ENCODE data around the gene LAMA2. TPM values are rescaled to one million over a fixed set of nuclear protein-coding genes. Genes with fewer than 3 reads are reported as not detected.

Gene LAMA2
- total RNA-seq, 2 donors from 2014 or later: 111 to 217 TPM

GRCh38 chr6:128997880-128998279 lies 114.9 kb downstream of the LAMA2 start:
- H3K4me1 ChIP-seq (ENCODE audit: control insufficient read depth in 1 of 2, low read depth in 2 of 2): no peaks in the 10 kb centered on the region

DNA sequence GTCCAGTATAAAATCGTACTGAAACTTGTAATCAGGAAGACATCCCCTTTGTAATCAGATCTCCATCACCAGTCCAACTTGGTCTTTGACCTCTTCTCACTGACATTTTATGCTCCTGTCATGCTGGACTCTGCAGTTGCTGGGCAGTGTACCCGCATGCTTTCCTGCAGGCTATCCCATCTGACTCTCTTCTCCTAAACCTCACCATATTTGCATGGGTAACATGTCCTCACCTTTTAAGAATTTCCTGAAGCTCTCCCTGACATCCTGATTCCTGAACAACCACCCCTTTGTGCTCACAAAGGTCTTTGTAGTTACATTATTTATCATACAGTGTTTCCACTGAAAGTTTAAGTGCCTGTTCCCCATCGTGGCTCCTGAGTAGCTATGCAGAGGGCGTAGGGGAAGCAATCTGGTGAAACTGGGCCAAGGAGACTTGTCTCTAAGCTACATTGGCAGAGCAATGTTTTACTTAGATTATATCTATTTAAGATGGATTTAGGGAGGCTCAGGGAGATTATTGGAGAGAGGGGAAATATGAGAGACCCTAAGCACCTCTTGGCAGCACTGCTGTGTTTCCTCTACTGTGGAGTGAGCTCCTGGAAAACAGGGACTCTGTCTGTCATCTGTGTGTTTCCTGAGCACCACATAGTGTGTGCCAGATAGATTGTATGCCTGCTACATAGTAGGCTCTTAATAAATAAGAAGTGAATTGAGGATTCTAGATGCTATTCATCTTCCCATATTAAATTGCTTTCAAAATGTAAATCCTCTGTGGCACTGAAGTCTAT lies 124.0 kb downstream of the LAMA2 start:
- Histone ChIP-seq H3K36me3 (no peaks in the 10 kb centered on the region), H3K4me1 (ENCODE audit: control insufficient read depth in 1 of 2, low read depth in 2 of 2) (peaks cover 0 to 30% of the 10 kb centered on the region in 2 donors), H3K4me3 (no peak overlapping the region), H3K9me3 (no peaks in the 10 kb centered on the region), H3K27ac (no peak overlapping the region), H3K27me3 (replicated peaks; ENCODE audit: insufficient read depth) (no peaks in the 10 kb centered on the region)
- no peak for ATAC-seq (ENCODE audit: insufficient number of reproducible peaks, low FRiP score, low read depth)
- no peak for TF ChIP-seq CTCF (IDR thresholded peaks at IDR 0.05)
- DNase-seq (ENCODE audit: low spot score): no peak

More at GRCh38 chr6:128997880-128998279, 114.9 kb downstream of the LAMA2 start:
- TF ChIP-seq CTCF (IDR thresholded peaks at IDR 0.05): no peak
- Histone ChIP-seq H3K36me3 (no peaks in the 10 kb centered on the region), H3K27me3 (replicated peaks; ENCODE audit: insufficient read depth) (no peaks in the 10 kb centered on the region), H3K4me3 (no peak overlapping the region), H3K9me3 (no peaks in the 10 kb centered on the region), H3K27ac (no peak overlapping the region)
- ATAC-seq (ENCODE audit: insufficient number of reproducible peaks, low FRiP score, low read depth) (no peak), DNase-seq (ENCODE audit: low spot score) (no peak)

DNA sequence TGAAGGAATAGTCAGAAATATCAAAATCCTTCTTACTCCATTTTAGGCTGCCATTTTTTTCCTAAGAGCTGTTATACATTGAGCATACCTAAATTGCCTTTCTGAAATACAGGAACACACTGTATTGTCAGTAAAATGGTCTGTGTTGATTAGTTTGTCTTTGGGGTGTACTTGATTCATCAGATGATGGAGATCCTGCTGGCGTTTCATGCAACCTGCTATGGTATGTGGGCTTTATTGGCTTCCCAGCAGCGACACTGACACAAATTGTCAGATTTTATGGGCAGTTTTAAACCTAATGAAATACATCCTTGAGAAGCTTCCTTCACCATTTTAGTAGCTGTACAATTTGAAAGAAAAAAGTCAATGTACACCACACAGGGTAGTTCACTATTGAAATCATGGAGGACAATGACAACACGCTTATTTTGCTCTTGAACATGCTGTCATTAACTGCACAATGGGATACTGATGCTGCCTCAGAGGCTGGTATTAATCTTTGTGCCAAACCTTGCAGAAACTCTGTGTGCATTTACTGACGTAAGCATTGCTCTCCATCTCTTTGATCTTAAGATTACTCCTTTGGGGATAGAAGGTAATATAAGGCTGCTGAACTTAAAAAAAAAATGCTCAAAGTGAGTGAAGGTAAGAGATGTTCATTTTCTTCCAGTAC lies 124.9 kb downstream of the LAMA2 start:
- DNase-seq (ENCODE audit: low spot score) (no peak), ATAC-seq (ENCODE audit: insufficient number of reproducible peaks, low FRiP score, low read depth) (no peak)
- Histone ChIP-seq H3K9me3 (no peaks in the 10 kb centered on the region), H3K4me1 (ENCODE audit: control insufficient read depth in 1 of 2, low read depth in 2 of 2) (peaks cover 0 to 30% of the 10 kb centered on the region in 2 donors), H3K36me3 (no peaks in the 10 kb centered on the region), H3K27ac (no peak overlapping the region), H3K4me3 (no peak overlapping the region), H3K27me3 (replicated peaks; ENCODE audit: insufficient read depth) (no peaks in the 10 kb centered on the region)
- TF ChIP-seq CTCF (IDR thresholded peaks at IDR 0.05): no peak

GRCh38 chr6:129008591-129008990 lies 125.7 kb downstream of the LAMA2 start:
- Histone ChIP-seq H3K27ac (no peak overlapping the region), H3K4me3 (no peak overlapping the region), H3K36me3 (no peaks in the 10 kb centered on the region), H3K4me1 (ENCODE audit: control insufficient read depth in 1 of 2, low read depth in 2 of 2) (peaks cover 0 to 30% of the 10 kb centered on the region in 2 donors), H3K27me3 (replicated peaks; ENCODE audit: insufficient read depth) (no peaks in the 10 kb centered on the region), H3K9me3 (no peaks in the 10 kb centered on the region)
- DNase-seq (ENCODE audit: low spot score): no peak
- no peak for TF ChIP-seq CTCF (IDR thresholded peaks at IDR 0.05)
- ATAC-seq (ENCODE audit: insufficient number of reproducible peaks, low FRiP score, low read depth): no peak

GRCh38 chr6:129009851-129010250 lies 126.9 kb downstream of the LAMA2 start:
- no peaks in the 10 kb centered on the region for H3K36me3 ChIP-seq
- H3K4me1 ChIP-seq (ENCODE audit: control insufficient read depth in 1 of 2, low read depth in 2 of 2): peaks cover 0 to 30% of the 10 kb centered on the region in 2 donors
- H3K27ac ChIP-seq: no peak overlapping the region
- no peaks in the 10 kb centered on the region for H3K9me3 ChIP-seq
- ATAC-seq (ENCODE audit: insufficient number of reproducible peaks, low FRiP score, low read depth): no peak
- H3K4me3 ChIP-seq: no peak overlapping the region
- DNase-seq (ENCODE audit: low spot score): no peak
- no peaks in the 10 kb centered on the region for H3K27me3 ChIP-seq (replicated peaks; ENCODE audit: insufficient read depth)
- TF ChIP-seq CTCF (IDR thresholded peaks at IDR 0.05): no peak
